ENCODE measurements around the gene MFSD6.

Gene MFSD6

GRCh38 chr2:190443055-190443454 lies 34.9 kb downstream of the MFSD6 start:
- no peak for FAIRE-seq

GRCh38 chr2:190443778-190444481 lies 35.8 kb downstream of the MFSD6 start:
- FAIRE-seq = no peak

- FAIRE-seq = no peak
Observed at GRCh38 chr2:190444976-190445375, 36.8 kb downstream of the MFSD6 start.

- FAIRE-seq = no peak
Observed at GRCh38 chr2:190446193-190446592, 38.0 kb downstream of the MFSD6 start.

- FAIRE-seq = no peak
Observed at GRCh38 chr2:190446750-190447516, 38.8 kb downstream of the MFSD6 start.

GRCh38 chr2:190447766-190448165 lies 39.6 kb downstream of the MFSD6 start:
- FAIRE-seq = no peak

GRCh38 chr2:190449925-190450324 lies 41.8 kb downstream of the MFSD6 start:
- FAIRE-seq = no peak

GRCh38 chr2:190450363-190450762 lies 42.2 kb downstream of the MFSD6 start:
- FAIRE-seq = no peak

- no peak for FAIRE-seq
Observed at GRCh38 chr2:190451561-190452176, 43.5 kb downstream of the MFSD6 start.

GRCh38 chr2:190452433-190452832 lies 44.3 kb downstream of the MFSD6 start:
- no peak for FAIRE-seq

- FAIRE-seq = no peak
Observed at GRCh38 chr2:190454795-190455194, 46.6 kb downstream of the MFSD6 start.

GRCh38 chr2:190455358-190456095 lies 47.4 kb downstream of the MFSD6 start:
- FAIRE-seq = no peak

GRCh38 chr2:190456833-190457232 lies 48.7 kb downstream of the MFSD6 start:
- FAIRE-seq = no peak

- FAIRE-seq = no peak
Observed at GRCh38 chr2:190457256-190457655, 49.1 kb downstream of the MFSD6 start.

GRCh38 chr2:190458352-190459107 lies 50.4 kb downstream of the MFSD6 start:
- no peak for FAIRE-seq

GRCh38 chr2:190459881-190460280 lies 51.7 kb downstream of the MFSD6 start:
- FAIRE-seq = no peak

- no peak for FAIRE-seq
Observed at GRCh38 chr2:190460487-190460886, 52.3 kb downstream of the MFSD6 start.

- no peak for FAIRE-seq
Observed at GRCh38 chr2:190462181-190462580, 54.0 kb downstream of the MFSD6 start.

GRCh38 chr2:190462611-190463010 lies 54.5 kb downstream of the MFSD6 start:
- FAIRE-seq = no peak

GRCh38 chr2:190465060-190465459 lies 56.9 kb downstream of the MFSD6 start:
- no peak for FAIRE-seq

GRCh38 chr2:190466819-190467446 lies 58.8 kb downstream of the MFSD6 start:
- FAIRE-seq = no peak

- no peak for FAIRE-seq
Observed at GRCh38 chr2:190467575-190468083, 59.5 kb downstream of the MFSD6 start.
